ENCODE data around the gene TBR1. TPM values are rescaled to one million over a fixed set of nuclear protein-coding genes. Genes with fewer than 3 reads are reported as not detected.

Gene TBR1
- total and polyA plus RNA-seq, 10 of the 15 experiments (the other 5 are each of a cell fraction or from before 2014, with no cell fraction given): 0.01 TPM; not detected in 9

DNA sequence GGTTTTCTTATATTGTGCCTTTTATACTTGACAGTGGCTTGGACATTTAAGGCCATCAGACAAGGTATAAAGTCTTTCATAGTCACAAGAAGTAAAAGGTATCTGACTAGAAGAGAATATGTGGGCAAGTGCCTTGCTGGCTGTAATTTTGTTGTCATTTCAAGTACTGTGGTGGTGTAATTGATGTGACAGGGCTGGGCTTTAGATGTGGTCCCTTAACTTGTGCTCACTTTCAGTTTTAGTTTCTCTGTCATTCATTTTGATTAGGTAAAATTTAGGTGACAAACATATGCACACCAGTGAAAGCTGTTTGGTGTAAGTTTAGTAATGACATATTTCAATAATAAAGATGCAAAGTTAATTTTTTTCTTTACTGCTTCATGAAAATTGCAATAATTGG is 31.2 kb upstream of the TBR1 start (continued):
- TF ChIP-seq, protein P1, sequence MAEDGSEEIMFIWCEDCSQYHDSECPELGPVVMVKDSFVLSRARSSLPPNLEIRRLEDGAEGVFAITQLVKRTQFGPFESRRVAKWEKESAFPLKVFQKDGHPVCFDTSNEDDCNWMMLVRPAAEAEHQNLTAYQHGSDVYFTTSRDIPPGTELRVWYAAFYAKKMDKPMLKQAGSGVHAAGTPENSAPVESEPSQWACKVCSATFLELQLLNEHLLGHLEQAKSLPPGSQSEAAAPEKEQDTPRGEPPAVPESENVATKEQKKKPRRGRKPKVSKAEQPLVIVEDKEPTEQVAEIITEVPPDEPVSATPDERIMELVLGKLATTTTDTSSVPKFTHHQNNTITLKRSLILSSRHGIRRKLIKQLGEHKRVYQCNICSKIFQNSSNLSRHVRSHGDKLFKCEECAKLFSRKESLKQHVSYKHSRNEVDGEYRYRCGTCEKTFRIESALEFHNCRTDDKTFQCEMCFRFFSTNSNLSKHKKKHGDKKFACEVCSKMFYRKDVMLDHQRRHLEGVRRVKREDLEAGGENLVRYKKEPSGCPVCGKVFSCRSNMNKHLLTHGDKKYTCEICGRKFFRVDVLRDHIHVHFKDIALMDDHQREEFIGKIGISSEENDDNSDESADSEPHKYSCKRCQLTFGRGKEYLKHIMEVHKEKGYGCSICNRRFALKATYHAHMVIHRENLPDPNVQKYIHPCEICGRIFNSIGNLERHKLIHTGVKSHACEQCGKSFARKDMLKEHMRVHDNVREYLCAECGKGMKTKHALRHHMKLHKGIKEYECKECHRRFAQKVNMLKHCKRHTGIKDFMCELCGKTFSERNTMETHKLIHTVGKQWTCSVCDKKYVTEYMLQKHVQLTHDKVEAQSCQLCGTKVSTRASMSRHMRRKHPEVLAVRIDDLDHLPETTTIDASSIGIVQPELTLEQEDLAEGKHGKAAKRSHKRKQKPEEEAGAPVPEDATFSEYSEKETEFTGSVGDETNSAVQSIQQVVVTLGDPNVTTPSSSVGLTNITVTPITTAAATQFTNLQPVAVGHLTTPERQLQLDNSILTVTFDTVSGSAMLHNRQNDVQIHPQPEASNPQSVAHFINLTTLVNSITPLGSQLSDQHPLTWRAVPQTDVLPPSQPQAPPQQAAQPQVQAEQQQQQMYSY (CRISPR knock-in tag; IDR thresholded peaks at IDR 0.05): no peak
- TF ChIP-seq LARP7 (IDR thresholded peaks at IDR 0.05): no peak
- no peak for TF ChIP-seq ZZZ3 (IDR thresholded peaks at IDR 0.05; ENCODE audit: control insufficient read depth, insufficient read length, low read depth)
- TF ChIP-seq HDAC6 (IDR thresholded peaks at IDR 0.05; ENCODE audit: unreplicated experiment): no peak
- peak; percentile 78 for TF ChIP-seq DPF2 (IDR thresholded peaks at IDR 0.05)
- peak; percentile 96 for TF ChIP-seq TCF7 (IDR thresholded peaks at IDR 0.05; ENCODE audit: borderline replicate concordance)
- TF ChIP-seq RAD21 (IDR thresholded peaks at IDR 0.05; ENCODE audit: insufficient read depth, low read depth, low read length): no peak
- no peak; the same call in 1 of the 2 replicates for TF ChIP-seq BACH1 (IDR thresholded peaks at IDR 0.05; ENCODE audit: borderline replicate concordance)
- TF ChIP-seq, protein P2, sequence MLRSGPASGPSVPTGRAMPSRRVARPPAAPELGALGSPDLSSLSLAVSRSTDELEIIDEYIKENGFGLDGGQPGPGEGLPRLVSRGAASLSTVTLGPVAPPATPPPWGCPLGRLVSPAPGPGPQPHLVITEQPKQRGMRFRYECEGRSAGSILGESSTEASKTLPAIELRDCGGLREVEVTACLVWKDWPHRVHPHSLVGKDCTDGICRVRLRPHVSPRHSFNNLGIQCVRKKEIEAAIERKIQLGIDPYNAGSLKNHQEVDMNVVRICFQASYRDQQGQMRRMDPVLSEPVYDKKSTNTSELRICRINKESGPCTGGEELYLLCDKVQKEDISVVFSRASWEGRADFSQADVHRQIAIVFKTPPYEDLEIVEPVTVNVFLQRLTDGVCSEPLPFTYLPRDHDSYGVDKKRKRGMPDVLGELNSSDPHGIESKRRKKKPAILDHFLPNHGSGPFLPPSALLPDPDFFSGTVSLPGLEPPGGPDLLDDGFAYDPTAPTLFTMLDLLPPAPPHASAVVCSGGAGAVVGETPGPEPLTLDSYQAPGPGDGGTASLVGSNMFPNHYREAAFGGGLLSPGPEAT (IDR thresholded peaks at IDR 0.05; ENCODE audit: low read depth): peak; percentile 53; the same call in 1 of the 2 replicates
- TF ChIP-seq, protein P3, sequence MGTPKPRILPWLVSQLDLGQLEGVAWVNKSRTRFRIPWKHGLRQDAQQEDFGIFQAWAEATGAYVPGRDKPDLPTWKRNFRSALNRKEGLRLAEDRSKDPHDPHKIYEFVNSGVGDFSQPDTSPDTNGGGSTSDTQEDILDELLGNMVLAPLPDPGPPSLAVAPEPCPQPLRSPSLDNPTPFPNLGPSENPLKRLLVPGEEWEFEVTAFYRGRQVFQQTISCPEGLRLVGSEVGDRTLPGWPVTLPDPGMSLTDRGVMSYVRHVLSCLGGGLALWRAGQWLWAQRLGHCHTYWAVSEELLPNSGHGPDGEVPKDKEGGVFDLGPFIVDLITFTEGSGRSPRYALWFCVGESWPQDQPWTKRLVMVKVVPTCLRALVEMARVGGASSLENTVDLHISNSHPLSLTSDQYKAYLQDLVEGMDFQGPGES (IDR thresholded peaks at IDR 0.05): no peak
- TF ChIP-seq FOXK2 (IDR thresholded peaks at IDR 0.05): no peak
- peak; percentile 65; the same call in 1 of the 2 replicates for TF ChIP-seq ZNF217 (IDR thresholded peaks at IDR 0.05)
- TF ChIP-seq, protein P4, sequence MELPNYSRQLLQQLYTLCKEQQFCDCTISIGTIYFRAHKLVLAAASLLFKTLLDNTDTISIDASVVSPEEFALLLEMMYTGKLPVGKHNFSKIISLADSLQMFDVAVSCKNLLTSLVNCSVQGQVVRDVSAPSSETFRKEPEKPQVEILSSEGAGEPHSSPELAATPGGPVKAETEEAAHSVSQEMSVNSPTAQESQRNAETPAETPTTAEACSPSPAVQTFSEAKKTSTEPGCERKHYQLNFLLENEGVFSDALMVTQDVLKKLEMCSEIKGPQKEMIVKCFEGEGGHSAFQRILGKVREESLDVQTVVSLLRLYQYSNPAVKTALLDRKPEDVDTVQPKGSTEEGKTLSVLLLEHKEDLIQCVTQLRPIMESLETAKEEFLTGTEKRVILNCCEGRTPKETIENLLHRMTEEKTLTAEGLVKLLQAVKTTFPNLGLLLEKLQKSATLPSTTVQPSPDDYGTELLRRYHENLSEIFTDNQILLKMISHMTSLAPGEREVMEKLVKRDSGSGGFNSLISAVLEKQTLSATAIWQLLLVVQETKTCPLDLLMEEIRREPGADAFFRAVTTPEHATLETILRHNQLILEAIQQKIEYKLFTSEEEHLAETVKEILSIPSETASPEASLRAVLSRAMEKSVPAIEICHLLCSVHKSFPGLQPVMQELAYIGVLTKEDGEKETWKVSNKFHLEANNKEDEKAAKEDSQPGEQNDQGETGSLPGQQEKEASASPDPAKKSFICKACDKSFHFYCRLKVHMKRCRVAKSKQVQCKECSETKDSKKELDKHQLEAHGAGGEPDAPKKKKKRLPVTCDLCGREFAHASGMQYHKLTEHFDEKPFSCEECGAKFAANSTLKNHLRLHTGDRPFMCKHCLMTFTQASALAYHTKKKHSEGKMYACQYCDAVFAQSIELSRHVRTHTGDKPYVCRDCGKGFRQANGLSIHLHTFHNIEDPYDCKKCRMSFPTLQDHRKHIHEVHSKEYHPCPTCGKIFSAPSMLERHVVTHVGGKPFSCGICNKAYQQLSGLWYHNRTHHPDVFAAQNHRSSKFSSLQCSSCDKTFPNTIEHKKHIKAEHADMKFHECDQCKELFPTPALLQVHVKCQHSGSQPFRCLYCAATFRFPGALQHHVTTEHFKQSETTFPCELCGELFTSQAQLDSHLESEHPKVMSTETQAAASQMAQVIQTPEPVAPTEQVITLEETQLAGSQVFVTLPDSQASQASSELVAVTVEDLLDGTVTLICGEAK (IDR thresholded peaks at IDR 0.05; ENCODE audit: borderline replicate concordance): no peak
- TF ChIP-seq SUPT20H (IDR thresholded peaks at IDR 0.05; ENCODE audit: borderline replicate concordance, control insufficient read depth, low read depth, low read length): no peak
- no peak for TF ChIP-seq ZNF622 (IDR thresholded peaks at IDR 0.05)
- TF ChIP-seq CBFB (IDR thresholded peaks at IDR 0.05; ENCODE audit: low read depth): 0 out of 2 replicates have a peak, but pooled peaks have one; percentile 54
- TF ChIP-seq NFYA (IDR thresholded peaks at IDR 0.05; ENCODE audit: borderline replicate concordance, low read depth, low read length): no peak
- TF ChIP-seq SP1 (IDR thresholded peaks at IDR 0.05; ENCODE audit: low read depth, low read length): no peak
- no peak for TF ChIP-seq CBX5 (IDR thresholded peaks at IDR 0.05; ENCODE audit: low read depth)

Data from GM12878 (cell line).